HG03565 (cell line): Measurements from ENCODE around the gene MRFAP1L1.
"Not testable (repeated sequence)": the region's sequence is repeated elsewhere in the genome, so short reads cannot be mapped to it uniquely, and the experiment has no call there.

Experiments used
- ATAC-seq: cut with Tn5 transposase; IDR thresholded peaks from one replicate; pipeline ENCODE4 v1.9.1; 2021; ENCODE audit warnings: mild to moderate bottlenecking, moderate library complexity; ENCODE audit not compliant: unreplicated experiment

Gene MRFAP1L1

GRCh38 chr4:6709230-6710114, at the start of gene MRFAP1L1:
Gene MRFAP1L1, minus strand, starts transcription at chr4:6709865. Its CDS starts 236 bp downstream, at chr4:6709629.
- ATAC-seq = peak; percentile 53

GRCh38 chr4:6758728-6759127, 49.1 kb upstream of the MRFAP1L1 start:
- ATAC-seq = no peak

GRCh38 chr4:6756345-6756744, 46.7 kb upstream of the MRFAP1L1 start:
- ATAC-seq = not testable (repeated sequence)

- no peak for ATAC-seq
Observed at GRCh38 chr4:6755088-6755753, 45.6 kb upstream of the MRFAP1L1 start.

- ATAC-seq = no peak
Observed at GRCh38 chr4:6754481-6755087, 44.9 kb upstream of the MRFAP1L1 start.

GRCh38 chr4:6753891-6754290, 44.2 kb upstream of the MRFAP1L1 start:
- no peak for ATAC-seq

- ATAC-seq = no peak
Observed at GRCh38 chr4:6753103-6753560, 43.5 kb upstream of the MRFAP1L1 start.

- no peak for ATAC-seq
Observed at GRCh38 chr4:6752486-6752829, 42.8 kb upstream of the MRFAP1L1 start.

- no peak for ATAC-seq
Observed at GRCh38 chr4:6751611-6752485, 42.2 kb upstream of the MRFAP1L1 start.

- ATAC-seq = no peak
Observed at GRCh38 chr4:6750286-6751221, 40.9 kb upstream of the MRFAP1L1 start.

GRCh38 chr4:6749340-6750171, 39.9 kb upstream of the MRFAP1L1 start:
- ATAC-seq = no peak

- ATAC-seq = no peak
Observed at GRCh38 chr4:6748286-6748685, 38.6 kb upstream of the MRFAP1L1 start.

- no peak for ATAC-seq
Observed at GRCh38 chr4:6747294-6748051, 37.8 kb upstream of the MRFAP1L1 start.

GRCh38 chr4:6746721-6747293, 37.1 kb upstream of the MRFAP1L1 start:
- ATAC-seq = no peak

- no peak for ATAC-seq
Observed at GRCh38 chr4:6742989-6743388, 33.3 kb upstream of the MRFAP1L1 start.

- ATAC-seq = no peak
Observed at GRCh38 chr4:6742507-6742906, 32.8 kb upstream of the MRFAP1L1 start.

- ATAC-seq = no peak
Observed at GRCh38 chr4:6740347-6740746, 30.7 kb upstream of the MRFAP1L1 start.

GRCh38 chr4:6739920-6740319, 30.3 kb upstream of the MRFAP1L1 start:
- no peak for ATAC-seq
